Astrocyte (in vitro differentiated cells and primary cell): ENCODE data around the gene KIF5A. TPM values are rescaled to one million over a fixed set of nuclear protein-coding genes. Genes with fewer than 3 reads are reported as not detected.
"Not testable (repeated sequence)": the region's sequence is repeated elsewhere in the genome, so short reads cannot be mapped to it uniquely, and the experiment has no call there.

Experiments
- DNase-seq: peaks from one replicate; pipeline ENCODE4 v3.0.0-alpha.2; 2010; ENCODE audit warnings: low read depth
- FAIRE-seq: peaks from 2 replicates; lab custom pipeline; 2011; peaks lifted over from hg19 to GRCh38; lab: Jason Lieb, UNC
- H2AFZ ChIP-seq: 2 replicates; pipeline ENCODE4 v1.6.0; 2012; ENCODE audit warnings: low read depth, low read length, inconsistent platforms
- H3K27ac ChIP-seq: 2 replicates; pipeline ENCODE4 v1.5.1; 2011; ENCODE audit warnings: low read depth, low read length, inconsistent platforms
- H3K27me3 ChIP-seq: 2 replicates; pipeline ENCODE4 v1.6.0; 2011; ENCODE audit warnings: low read length, inconsistent platforms; ENCODE audit not compliant: insufficient read depth
- H3K36me3 ChIP-seq: 2 replicates; pipeline ENCODE4 v1.5.1; 2011; ENCODE audit warnings: low read length, inconsistent platforms; ENCODE audit not compliant: insufficient read depth
- H3K4me1 ChIP-seq: 2 replicates; pipeline ENCODE4 v1.5.1; 2011; ENCODE audit warnings: low read length, inconsistent platforms; ENCODE audit not compliant: insufficient read depth
- H3K4me2 ChIP-seq: 2 replicates; pipeline ENCODE4 v1.6.0; 2012; ENCODE audit warnings: low read length, inconsistent platforms
- H3K4me3 ChIP-seq: 2 replicates; pipeline ENCODE4 v1.5.1; 2011; ENCODE audit warnings: low read depth, mild to moderate bottlenecking, low read length, inconsistent platforms; ENCODE audit not compliant: insufficient read depth
- H3K79me2 ChIP-seq: 2 replicates; pipeline ENCODE4 v1.6.0; 2012; ENCODE audit warnings: mild to moderate bottlenecking, low read length, inconsistent platforms; ENCODE audit not compliant: insufficient read depth
- H3K9ac ChIP-seq: 2 replicates; pipeline ENCODE4 v1.6.0; 2012; ENCODE audit warnings: mild to moderate bottlenecking, low read length, inconsistent platforms
- H3K9me3 ChIP-seq: 2 replicates; pipeline ENCODE4 v1.5.1; 2012; ENCODE audit warnings: low read depth, mild to moderate bottlenecking, low read length, inconsistent platforms; ENCODE audit not compliant: insufficient read depth
- H4K20me1 ChIP-seq: 2 replicates; pipeline ENCODE4 v1.6.0; 2012; ENCODE audit warnings: low read length, inconsistent platforms; ENCODE audit not compliant: insufficient read depth
- H3K27ac Mint-ChIP-seq: one replicate; pipeline ENCODE4 v1.8.0; 2021; ENCODE audit warnings: mild to moderate bottlenecking, mixed read lengths; ENCODE audit not compliant: unreplicated experiment
- H3K27me3 Mint-ChIP-seq: one replicate; pipeline ENCODE4 v1.8.0; 2021; ENCODE audit warnings: low read depth, mixed read lengths; ENCODE audit not compliant: unreplicated experiment
- H3K36me3 Mint-ChIP-seq: one replicate; pipeline ENCODE4 v1.8.0; 2021; ENCODE audit warnings: low read depth, mixed read lengths; ENCODE audit not compliant: unreplicated experiment
- H3K4me1 Mint-ChIP-seq: one replicate; pipeline ENCODE4 v1.8.0; 2021; ENCODE audit warnings: low read depth, mixed read lengths; ENCODE audit not compliant: unreplicated experiment
- H3K4me3 Mint-ChIP-seq: one replicate; pipeline ENCODE4 v1.8.0; 2021; ENCODE audit warnings: mild to moderate bottlenecking, moderate library complexity, mixed read lengths; ENCODE audit not compliant: unreplicated experiment
- H3K9me3 Mint-ChIP-seq: one replicate; pipeline ENCODE4 v1.8.0; 2021; ENCODE audit warnings: mild to moderate bottlenecking, mixed read lengths; ENCODE audit not compliant: unreplicated experiment
- EZH2 ChIP-seq: IDR thresholded peaks from 2 replicates; pipeline ENCODE4 v1.6.1; 2012; ENCODE audit warnings: mild to moderate bottlenecking, low read length, inconsistent platforms; ENCODE audit not compliant: insufficient read depth
- total RNA-seq: library from RNA; stranded (reverse); gene quantifications from 2 replicates; pipeline ENCODE4 v1.2.1, GENCODE V29; 2021
- TF ChIP-seq, protein P1 (sequence below): IDR thresholded peaks from 2 replicates; pipeline ENCODE4 v1.5.1; 2011; ENCODE audit warnings: low read depth, mild to moderate bottlenecking, inconsistent platforms, low read length, moderate library complexity; ENCODE audit not compliant: insufficient read depth

Gene KIF5A
- total RNA-seq, 1 donor from 2014 or later, result 7.2 TPM

DNA sequence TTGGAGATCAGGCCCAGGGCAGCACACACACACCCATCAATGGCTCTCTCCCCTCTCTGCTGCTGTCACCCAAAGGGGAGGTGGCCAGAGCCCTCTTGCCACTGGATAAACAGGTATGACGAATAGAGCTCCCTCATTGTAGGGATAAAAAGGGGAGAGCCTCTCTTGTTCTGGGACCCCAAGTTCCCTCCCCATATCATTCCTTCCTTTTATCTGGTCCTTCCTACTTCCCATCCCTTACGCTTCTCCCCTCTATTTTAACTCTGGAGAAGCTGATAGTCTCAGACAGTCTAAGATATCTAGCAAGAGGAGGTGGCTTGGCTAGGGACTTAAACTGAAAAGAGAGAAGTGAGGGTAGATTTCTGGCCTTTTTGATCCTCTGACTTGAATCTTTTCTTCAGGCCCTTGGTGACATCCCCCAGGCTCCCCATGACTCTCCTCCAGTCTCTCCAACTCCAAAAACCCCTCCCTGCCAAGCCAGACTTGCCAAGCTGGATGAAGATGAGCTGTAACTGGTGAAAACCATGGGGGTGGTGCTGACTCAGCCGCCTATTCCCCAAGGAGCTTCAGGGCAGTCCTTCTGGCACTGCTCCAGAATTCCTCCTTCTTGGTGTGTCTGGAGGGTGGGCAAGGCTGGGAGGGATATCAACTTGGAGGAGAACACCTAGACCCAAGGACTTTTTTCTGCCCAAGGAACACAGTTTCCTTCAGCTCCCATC, 66.7 kb downstream of the KIF5A start:
- no peak overlapping the region for H3K4me2 ChIP-seq
- H3K27ac ChIP-seq, result no peak overlapping the region
- H3K27me3 Mint-ChIP-seq, result peaks cover 64% of the 10 kb centered on the region
- no peaks in the 10 kb centered on the region for H3K79me2 ChIP-seq
- H3K4me1 Mint-ChIP-seq, result peaks cover 8% of the 10 kb centered on the region
- H3K9ac ChIP-seq, result no peak overlapping the region
- H4K20me1 ChIP-seq, result peaks cover 15% of the 10 kb centered on the region
- H3K27me3 ChIP-seq, result peaks cover 26% of the 10 kb centered on the region
- H2AFZ ChIP-seq, result no peak overlapping the region
- TF ChIP-seq, protein P1, sequence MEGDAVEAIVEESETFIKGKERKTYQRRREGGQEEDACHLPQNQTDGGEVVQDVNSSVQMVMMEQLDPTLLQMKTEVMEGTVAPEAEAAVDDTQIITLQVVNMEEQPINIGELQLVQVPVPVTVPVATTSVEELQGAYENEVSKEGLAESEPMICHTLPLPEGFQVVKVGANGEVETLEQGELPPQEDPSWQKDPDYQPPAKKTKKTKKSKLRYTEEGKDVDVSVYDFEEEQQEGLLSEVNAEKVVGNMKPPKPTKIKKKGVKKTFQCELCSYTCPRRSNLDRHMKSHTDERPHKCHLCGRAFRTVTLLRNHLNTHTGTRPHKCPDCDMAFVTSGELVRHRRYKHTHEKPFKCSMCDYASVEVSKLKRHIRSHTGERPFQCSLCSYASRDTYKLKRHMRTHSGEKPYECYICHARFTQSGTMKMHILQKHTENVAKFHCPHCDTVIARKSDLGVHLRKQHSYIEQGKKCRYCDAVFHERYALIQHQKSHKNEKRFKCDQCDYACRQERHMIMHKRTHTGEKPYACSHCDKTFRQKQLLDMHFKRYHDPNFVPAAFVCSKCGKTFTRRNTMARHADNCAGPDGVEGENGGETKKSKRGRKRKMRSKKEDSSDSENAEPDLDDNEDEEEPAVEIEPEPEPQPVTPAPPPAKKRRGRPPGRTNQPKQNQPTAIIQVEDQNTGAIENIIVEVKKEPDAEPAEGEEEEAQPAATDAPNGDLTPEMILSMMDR, result no peak
- TF ChIP-seq EZH2, result no peak
- H3K36me3 Mint-ChIP-seq, result peaks cover 56% of the 10 kb centered on the region
- H3K4me3 Mint-ChIP-seq, result no peak overlapping the region
- DNase-seq, result no peak
- no peak for FAIRE-seq
- no peak overlapping the region for H3K4me3 ChIP-seq
- no peaks in the 10 kb centered on the region for H3K9me3 ChIP-seq
- peaks cover 12% of the 10 kb centered on the region for H3K4me1 ChIP-seq
- peaks cover 2% of the 10 kb centered on the region for H3K9me3 Mint-ChIP-seq
- no peaks in the 10 kb centered on the region for H3K36me3 ChIP-seq
- peak overlapping the region; percentile 5 for H3K27ac Mint-ChIP-seq

DNA sequence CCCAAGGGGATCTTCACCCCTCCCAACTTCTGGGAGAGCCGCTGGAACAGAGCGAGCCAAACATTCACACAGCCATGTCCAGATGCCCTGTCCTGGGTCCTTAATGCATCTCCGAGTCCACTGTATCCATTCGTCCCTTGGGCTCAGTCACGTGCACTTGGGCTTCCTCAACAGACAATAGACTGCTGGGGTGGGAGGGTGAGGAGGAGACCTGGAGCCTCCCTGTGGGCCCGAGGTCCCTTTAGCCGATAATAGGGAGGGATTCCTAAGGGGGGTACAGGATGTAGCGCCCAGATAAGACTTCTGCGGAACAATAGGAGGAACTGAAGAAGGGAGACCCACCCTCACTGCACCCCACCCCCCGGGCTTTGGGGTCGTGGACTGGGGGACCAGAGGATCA, 68.1 kb downstream of the KIF5A start:
- Mint-ChIP-seq H3K9me3 (peaks cover 3% of the 10 kb centered on the region), H3K27ac (no peak overlapping the region), H3K4me1 (peaks cover 8% of the 10 kb centered on the region), H3K27me3 (peaks cover 77% of the 10 kb centered on the region), H3K36me3 (peaks cover 58% of the 10 kb centered on the region), H3K4me3 (no peak overlapping the region)
- Histone ChIP-seq H3K4me1 (peaks cover 9% of the 10 kb centered on the region), H3K79me2 (no peaks in the 10 kb centered on the region), H3K4me3 (no peak overlapping the region), H3K4me2 (no peak overlapping the region), H3K27me3 (peaks cover 40% of the 10 kb centered on the region), H4K20me1 (peaks cover 24% of the 10 kb centered on the region), H3K36me3 (no peaks in the 10 kb centered on the region), H3K9ac (no peak overlapping the region), H3K9me3 (no peaks in the 10 kb centered on the region), H3K27ac (no peak overlapping the region), H2AFZ (no peak overlapping the region)
- TF ChIP-seq, protein P1, result no peak
- no peak for TF ChIP-seq EZH2
- FAIRE-seq (no peak), DNase-seq (no peak)

DNA sequence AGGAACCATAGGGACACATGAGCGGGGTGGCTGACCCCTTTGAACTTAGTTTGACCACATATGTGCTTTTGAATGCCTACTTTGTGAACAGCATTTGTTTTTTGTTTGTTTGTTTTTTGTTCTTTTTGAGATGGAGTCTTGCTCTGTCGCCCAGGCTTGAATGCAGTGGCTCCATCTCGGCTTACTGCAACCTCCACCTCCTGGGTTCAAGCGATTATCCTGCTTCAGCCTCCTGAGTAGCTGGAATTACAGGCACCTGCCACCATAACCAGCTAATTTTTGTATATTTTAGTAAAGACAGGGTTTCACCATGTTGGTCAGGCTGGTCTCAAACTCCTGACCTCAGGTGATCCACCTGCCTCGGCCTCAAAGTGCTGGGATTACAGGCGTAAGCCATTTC, 68.6 kb downstream of the KIF5A start:
- H3K36me3 ChIP-seq, FAIRE-seq, H3K27ac ChIP-seq, H3K79me2 ChIP-seq, H3K9ac ChIP-seq, H3K4me1 Mint-ChIP-seq, H3K27ac Mint-ChIP-seq, H3K4me3 Mint-ChIP-seq, H3K9me3 Mint-ChIP-seq, H3K4me1 ChIP-seq, H3K4me2 ChIP-seq, H3K9me3 ChIP-seq, H2AFZ ChIP-seq, DNase-seq, H3K4me3 ChIP-seq: not testable (repeated sequence)
- peaks cover 82% of the 10 kb centered on the region for H3K27me3 Mint-ChIP-seq
- Histone ChIP-seq H3K27me3 (peaks cover 44% of the 10 kb centered on the region), H4K20me1 (peaks cover 24% of the 10 kb centered on the region)
- peaks cover 55% of the 10 kb centered on the region for H3K36me3 Mint-ChIP-seq
